GM12874 (cell line): ENCODE measurements around the gene PRKCE.

Experiments
- CTCF ChIP-seq: IDR thresholded peaks from 2 replicates; pipeline ENCODE4 v1.5.1; 2011; ENCODE audit warnings: low read depth, mild to moderate bottlenecking, control low read depth, low read length, moderate library complexity; ENCODE audit not compliant: insufficient read depth

The PRKCE gene

GRCh38 chr2:45623098-45623497 lies 28.4 kb upstream of the PRKCE start:
- no peak for TF ChIP-seq CTCF

GRCh38 chr2:45625824-45626223 lies 25.7 kb upstream of the PRKCE start:
- TF ChIP-seq CTCF: no peak

- TF ChIP-seq CTCF: no peak
These were observed 24.9 kb upstream of the PRKCE start for GRCh38 chr2:45626387-45627221.

- no peak for TF ChIP-seq CTCF
These were observed 23.6 kb upstream of the PRKCE start for GRCh38 chr2:45627911-45628310.

- no peak for TF ChIP-seq CTCF
These were observed 21.5 kb upstream of the PRKCE start for GRCh38 chr2:45629971-45630370.

- no peak for TF ChIP-seq CTCF
These were observed 20.2 kb upstream of the PRKCE start for GRCh38 chr2:45631319-45631718.

- no peak for TF ChIP-seq CTCF
These were observed 19.5 kb upstream of the PRKCE start for GRCh38 chr2:45631955-45632354.
